Mucosa of rectum (tissue), 2 donors: ENCODE results near the gene CLCNKB.
A peak's percentile ranks its signal among the peaks of the same experiment; 100 is the strongest.
"Not testable (repeated sequence)": the region's sequence is repeated elsewhere in the genome, so short reads cannot be mapped to it uniquely, and the experiment has no call there.

ENCODE experiments used
- H3K27ac ChIP-seq, 2 donors: one replicate each; pipeline ENCODE4 v1.7.0; 2013; ENCODE audit warnings: inconsistent platforms in 2 of 2, low read depth in 2 of 2, low read length in 2 of 2
- H3K27me3 ChIP-seq, 2 donors: one replicate each; pipeline ENCODE4 v1.7.0; 2013; ENCODE audit warnings: low read length in 2 of 2; ENCODE audit not compliant: control insufficient read depth in 2 of 2, insufficient read depth in 2 of 2
- H3K36me3 ChIP-seq, 2 donors: one replicate each; pipeline ENCODE4 v1.7.0; 2013; ENCODE audit warnings: low read length in 2 of 2; ENCODE audit not compliant: control insufficient read depth in 2 of 2, insufficient read depth in 2 of 2
- H3K4me1 ChIP-seq, 2 donors: one replicate each; pipeline ENCODE4 v1.7.0; 2013; ENCODE audit warnings: low read length in 2 of 2, mild to moderate bottlenecking in 1 of 2; ENCODE audit not compliant: control insufficient read depth in 2 of 2, insufficient read depth in 2 of 2
- H3K4me3 ChIP-seq, 2 donors: one replicate each; pipeline ENCODE4 v1.7.0; 2013; ENCODE audit warnings: low read length in 2 of 2
- H3K9ac ChIP-seq, 2 donors: one replicate each; pipeline ENCODE4 v1.7.0; 2013; ENCODE audit warnings: low read length in 2 of 2, low read depth in 1 of 2, mild to moderate bottlenecking in 1 of 2
- H3K9me3 ChIP-seq, 2 donors: one replicate each; pipeline ENCODE4 v1.7.0; 2013; ENCODE audit warnings: low read length in 2 of 2; ENCODE audit not compliant: control insufficient read depth in 2 of 2
- donor health status: healthy.
- donor health status: Normal muscosa, but diverticular disease.

The CLCNKB gene

DNA sequence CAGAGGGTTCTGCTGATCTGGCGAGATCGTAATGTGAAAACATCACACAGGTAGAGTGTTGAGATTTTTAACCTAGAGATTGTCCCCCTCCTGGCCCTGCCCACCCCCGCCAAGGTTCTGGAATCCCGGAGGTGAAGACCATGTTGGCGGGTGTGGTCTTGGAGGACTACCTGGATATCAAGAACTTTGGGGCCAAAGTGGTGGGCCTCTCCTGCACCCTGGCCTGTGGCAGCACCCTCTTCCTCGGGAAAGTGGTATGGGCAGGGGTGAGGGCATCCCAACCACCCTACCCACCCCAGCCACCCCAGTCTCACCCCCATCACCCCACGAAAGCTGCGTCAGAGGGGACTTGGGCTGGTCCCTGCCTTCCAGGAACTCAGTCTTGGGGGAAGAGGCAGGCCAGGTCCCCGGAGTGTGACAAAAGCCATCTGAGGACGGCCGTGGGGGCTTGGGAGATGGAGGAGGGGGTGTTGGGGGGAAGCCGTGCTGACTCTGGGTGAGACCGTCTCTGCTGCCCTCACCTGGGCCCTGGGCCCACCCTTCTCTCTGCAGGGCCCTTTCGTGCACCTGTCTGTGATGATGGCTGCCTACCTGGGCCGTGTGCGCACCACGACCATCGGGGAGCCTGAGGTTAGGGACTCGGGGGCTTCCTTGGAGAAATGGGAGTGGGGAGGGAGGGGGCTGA, 4.4 kb downstream of the CLCNKB start:
- no peak overlapping the region for H3K9ac ChIP-seq
- H3K4me1 ChIP-seq = peaks cover 0 to 4% of the 10 kb centered on the region in 2 donors
- no peaks in the 10 kb centered on the region for H3K9me3 ChIP-seq
- no peak overlapping the region for H3K4me3 ChIP-seq
- no peaks in the 10 kb centered on the region for H3K36me3 ChIP-seq
- H3K27ac ChIP-seq = no peak overlapping the region
- no peaks in the 10 kb centered on the region for H3K27me3 ChIP-seq

- Histone ChIP-seq H3K9ac (peak overlapping the region in 1 of 2 donors; percentile 40), H3K4me1 (no peaks in the 10 kb centered on the region), H3K9me3 (no peaks in the 10 kb centered on the region), H3K36me3 (no peaks in the 10 kb centered on the region), H3K27me3 (no peaks in the 10 kb centered on the region), H3K4me3 (peak overlapping the region; percentile 50 to 52), H3K27ac (no peak overlapping the region)
Measured at GRCh38 chr1:16048573-16049189, 5.1 kb downstream of the CLCNKB start.

DNA sequence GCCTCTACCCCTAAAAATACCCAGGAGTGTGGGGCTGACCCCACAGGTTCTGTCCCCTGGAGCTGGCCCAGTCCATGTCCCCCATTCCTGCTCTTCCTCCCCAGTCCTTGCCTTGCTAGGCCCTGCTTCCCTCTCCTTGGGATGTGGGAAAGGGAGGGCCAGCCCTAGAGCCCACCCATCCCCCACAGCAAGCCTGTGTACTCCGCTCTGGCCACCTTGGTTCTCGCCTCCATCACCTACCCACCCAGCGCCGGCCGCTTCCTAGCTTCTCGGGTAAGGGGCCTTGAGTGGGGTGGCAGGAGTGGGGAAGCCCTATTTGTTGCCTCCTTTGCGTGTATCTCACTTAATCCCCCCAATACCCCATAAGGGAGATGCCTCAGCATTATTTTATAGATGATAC, 6.7 kb downstream of the CLCNKB start:
- no peaks in the 10 kb centered on the region for H3K4me1 ChIP-seq
- no peaks in the 10 kb centered on the region for H3K27me3 ChIP-seq
- H3K27ac ChIP-seq = no peak overlapping the region
- H3K9me3 ChIP-seq = no peaks in the 10 kb centered on the region
- H3K4me3 ChIP-seq = no peak overlapping the region
- H3K9ac ChIP-seq = no peak overlapping the region
- no peaks in the 10 kb centered on the region for H3K36me3 ChIP-seq

- Histone ChIP-seq H3K9me3 (no peaks in the 10 kb centered on the region), H3K27me3 (no peaks in the 10 kb centered on the region), H3K36me3 (no peaks in the 10 kb centered on the region), H3K4me1 (peaks cover 0 to 4% of the 10 kb centered on the region in 2 donors), H3K9ac (no peak overlapping the region), H3K27ac (no peak overlapping the region), H3K4me3 (no peak overlapping the region)
Measured at GRCh38 chr1:16051039-16051438, 7.5 kb downstream of the CLCNKB start.

DNA sequence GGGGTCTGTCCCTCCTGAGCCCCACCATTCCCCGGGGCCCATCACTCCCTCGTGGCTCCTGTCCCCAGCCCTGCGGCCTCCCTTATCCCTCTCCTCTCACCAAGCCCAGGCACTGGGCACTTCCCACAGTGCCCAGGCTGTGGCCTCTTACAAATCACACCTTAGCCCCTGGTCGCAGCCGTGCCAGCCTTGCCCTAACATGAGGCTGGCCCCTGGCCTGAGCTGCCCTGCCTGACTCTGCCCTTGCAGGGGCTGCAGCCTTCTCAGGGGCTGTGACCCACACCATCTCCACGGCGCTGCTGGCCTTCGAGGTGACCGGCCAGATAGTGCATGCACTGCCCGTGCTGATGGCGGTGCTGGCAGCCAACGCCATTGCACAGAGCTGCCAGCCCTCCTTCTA, 8.4 kb downstream of the CLCNKB start:
- not testable (repeated sequence) for H3K36me3 ChIP-seq, H3K9me3 ChIP-seq

GRCh38 chr1:16053781-16054502, 10.4 kb downstream of the CLCNKB start:
- H3K4me3 ChIP-seq = no peak overlapping the region
- no peaks in the 10 kb centered on the region for H3K9me3 ChIP-seq
- no peak overlapping the region for H3K9ac ChIP-seq
- H3K27ac ChIP-seq = no peak overlapping the region
- H3K4me1 ChIP-seq = peaks cover 0 to 4% of the 10 kb centered on the region in 2 donors
- H3K36me3 ChIP-seq = no peaks in the 10 kb centered on the region
- no peaks in the 10 kb centered on the region for H3K27me3 ChIP-seq

More for the DNA sequence above, 8.4 kb downstream of the CLCNKB start:
- not testable (repeated sequence) for H3K27me3 ChIP-seq, H3K9ac ChIP-seq, H3K4me1 ChIP-seq, H3K27ac ChIP-seq, H3K4me3 ChIP-seq

DNA sequence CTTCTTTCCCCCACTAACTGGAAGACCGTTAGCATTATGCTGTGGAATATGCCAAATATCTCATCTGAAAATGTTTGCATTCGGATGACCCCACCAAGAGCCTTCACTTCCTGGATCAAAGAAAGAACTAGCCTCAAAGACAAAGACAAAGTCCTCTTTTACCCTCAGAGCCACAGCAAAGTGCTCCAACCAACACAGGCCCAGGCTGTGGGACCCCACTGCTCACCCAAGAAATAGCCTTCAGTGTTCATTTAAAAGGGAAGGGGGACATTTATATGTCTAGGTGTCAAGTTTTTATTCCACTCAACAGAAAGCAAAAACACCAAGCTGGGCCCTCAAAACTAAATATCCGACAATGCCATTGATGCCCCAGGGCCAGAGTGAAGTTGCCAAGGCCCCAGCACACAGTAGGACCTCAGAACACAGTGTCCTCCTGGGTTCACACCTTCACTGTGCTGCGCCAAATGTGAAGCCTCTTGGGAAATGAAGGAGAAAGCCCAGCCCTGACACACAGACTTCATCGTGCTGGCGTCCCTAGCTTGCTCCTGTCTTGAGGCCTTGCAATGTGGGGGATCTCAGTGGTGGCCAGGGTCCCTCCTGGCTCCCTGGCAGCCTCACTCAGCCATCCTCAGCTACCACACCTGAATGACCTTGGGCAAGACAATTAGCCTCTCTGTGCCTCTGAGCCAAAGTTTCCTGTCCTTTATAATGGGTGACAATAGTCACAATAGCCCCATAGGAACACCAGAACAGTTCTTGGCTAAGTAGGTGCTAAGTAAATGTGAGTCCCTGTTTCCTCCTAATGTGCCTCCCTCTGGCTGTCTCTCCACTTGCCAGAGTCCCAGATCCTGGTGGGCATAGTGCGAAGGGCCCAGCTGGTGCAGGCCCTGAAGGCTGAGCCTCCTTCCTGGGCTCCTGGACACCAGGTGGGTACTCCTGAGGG, 11.3 kb downstream of the CLCNKB start:
- no peak overlapping the region for H3K4me3 ChIP-seq
- H3K9ac ChIP-seq = no peak overlapping the region
- H3K36me3 ChIP-seq = no peaks in the 10 kb centered on the region
- no peaks in the 10 kb centered on the region for H3K27me3 ChIP-seq
- no peaks in the 10 kb centered on the region for H3K9me3 ChIP-seq
- no peak overlapping the region for H3K27ac ChIP-seq
- H3K4me1 ChIP-seq = peaks cover 0 to 4% of the 10 kb centered on the region in 2 donors

DNA sequence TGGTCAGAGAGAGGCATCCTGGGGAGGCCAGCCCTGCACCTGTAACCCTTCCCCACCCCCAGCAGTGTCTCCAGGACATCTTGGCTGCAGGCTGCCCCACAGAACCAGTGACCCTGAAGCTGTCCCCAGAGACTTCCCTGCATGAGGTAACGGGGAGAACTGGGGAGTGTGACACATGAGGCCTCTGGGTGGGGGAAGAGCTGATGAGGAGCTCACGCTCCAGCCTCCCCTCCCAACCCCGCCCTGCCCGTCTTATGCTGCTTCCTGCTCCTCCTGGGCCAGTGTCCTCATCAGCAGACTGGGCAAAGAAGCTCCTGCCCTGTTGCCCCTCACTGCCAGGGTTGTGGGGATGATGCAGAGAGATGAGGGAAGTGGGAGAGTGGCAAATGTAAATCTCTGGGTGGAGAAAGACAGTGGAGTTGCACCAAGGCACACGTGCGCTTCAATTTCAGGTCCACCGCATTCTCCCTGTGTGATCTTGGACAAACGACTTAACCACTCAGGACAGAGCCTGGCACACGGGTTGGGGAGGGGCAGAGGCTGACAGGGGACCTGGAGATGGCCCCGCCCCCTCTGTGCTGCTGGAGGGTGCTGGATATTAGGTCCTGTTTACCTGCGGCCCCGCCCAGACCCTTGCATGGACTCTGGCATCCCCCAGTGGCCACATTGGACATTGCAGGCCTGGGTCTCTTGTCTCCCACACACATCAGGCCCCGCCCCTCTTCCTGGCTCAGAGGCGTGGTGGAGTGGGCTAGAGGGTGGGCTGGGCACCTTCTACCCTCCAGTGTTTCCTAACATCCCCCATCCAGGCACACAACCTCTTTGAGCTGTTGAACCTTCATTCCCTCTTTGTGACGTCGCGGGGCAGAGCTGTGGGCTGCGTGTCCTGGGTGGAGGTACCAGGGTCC, 12.3 kb downstream of the CLCNKB start:
- peak overlapping the region in 1 of 2 donors; percentile 17 for H3K9ac ChIP-seq
- no peak overlapping the region for H3K4me3 ChIP-seq
- no peaks in the 10 kb centered on the region for H3K36me3 ChIP-seq
- no peak overlapping the region for H3K27ac ChIP-seq
- no peaks in the 10 kb centered on the region for H3K27me3 ChIP-seq
- peaks cover 0 to 4% of the 10 kb centered on the region in 2 donors for H3K4me1 ChIP-seq
- H3K9me3 ChIP-seq = no peaks in the 10 kb centered on the region

DNA sequence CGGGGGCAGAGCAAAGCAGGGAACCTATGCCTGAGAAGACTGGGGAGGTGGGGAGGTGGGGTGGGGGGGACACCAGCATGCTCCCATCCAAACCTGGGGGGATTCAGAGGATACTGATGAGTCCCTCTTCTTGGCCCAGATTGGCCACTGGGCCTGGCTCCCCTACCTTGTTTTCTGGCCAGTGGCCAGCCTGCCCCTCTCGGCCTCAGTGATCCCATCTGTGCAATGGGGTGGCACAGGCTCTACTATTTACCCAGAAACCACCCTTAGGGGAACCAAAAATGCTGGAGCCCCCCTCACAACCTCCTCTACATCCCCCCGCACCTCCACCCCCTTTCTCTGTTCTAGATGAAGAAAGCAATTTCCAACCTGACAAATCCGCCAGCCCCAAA, 12.9 kb downstream of the CLCNKB start:
- H3K27me3 ChIP-seq, H3K9me3 ChIP-seq, H3K4me1 ChIP-seq, H3K4me3 ChIP-seq, H3K9ac ChIP-seq, H3K27ac ChIP-seq, H3K36me3 ChIP-seq: not testable (repeated sequence)
